Stimulated activated naive CD4-positive, alpha-beta T cell (primary cell): Measurements from ENCODE around the gene ACTA2.

Source experiments
- DNase-seq, 6 experiments: peaks; one replicate each; lab custom pipeline; 2025; lab: John Stamatoyannopoulos, UW

The ACTA2 gene

DNA sequence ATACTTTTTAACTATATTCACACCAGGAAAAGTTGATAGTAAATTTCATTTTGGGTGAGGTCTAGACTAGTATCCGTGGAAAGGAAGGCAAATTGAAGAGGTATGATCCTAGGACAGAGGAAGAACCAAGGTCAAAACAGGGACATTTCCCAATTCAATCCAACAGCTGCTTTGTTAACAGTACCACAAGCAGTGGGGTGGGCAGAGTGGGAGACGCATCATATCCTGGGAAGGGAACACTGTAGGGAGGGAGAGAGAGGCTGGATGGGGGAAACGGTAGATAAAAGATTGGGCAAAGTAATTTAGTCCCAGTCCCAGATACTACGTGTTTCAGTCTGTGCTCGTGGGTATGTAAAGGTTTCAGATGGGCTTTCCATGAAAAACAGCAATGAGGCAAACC lies 28.9 kb upstream of the ACTA2 start:
- DNase-seq, result no peak

DNA sequence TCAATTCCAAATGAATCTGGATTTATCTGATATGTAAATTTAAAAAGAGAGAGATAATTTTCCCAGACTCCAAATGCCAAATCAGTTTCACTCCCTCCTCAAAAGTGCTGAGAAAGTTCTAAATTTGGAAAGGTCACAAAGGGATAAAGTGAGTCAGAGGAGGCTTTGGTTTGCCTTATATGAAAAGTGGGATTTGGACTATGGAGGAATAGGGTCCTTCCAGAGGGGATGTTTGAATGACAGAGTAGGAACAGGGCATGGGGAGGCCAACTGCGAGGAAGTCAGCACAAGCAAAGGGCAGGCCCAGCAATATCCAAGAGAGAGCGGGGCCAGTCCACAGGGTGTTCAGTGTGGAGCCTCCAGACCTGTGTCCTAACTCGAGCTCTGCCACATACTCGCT lies 28.2 kb upstream of the ACTA2 start:
- no peak for DNase-seq

DNA sequence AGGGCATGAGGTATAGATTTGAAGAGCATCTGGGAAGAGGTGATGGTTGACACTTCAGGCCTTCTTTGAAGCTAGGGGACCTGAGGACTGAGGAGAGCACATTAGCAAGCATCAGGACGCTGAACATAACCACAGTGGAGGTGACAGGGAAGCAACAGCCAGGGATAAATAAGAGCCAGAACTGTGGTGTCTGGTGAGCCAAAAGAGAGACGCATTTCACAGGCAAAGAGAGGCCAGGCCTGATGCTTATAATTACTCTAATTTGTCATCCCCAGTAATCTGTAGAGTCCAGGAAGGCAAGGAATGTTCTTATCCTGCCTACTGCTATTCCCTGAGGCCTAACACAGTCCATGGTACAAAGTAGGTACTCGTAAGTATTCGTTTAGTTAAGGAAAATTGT lies 27.7 kb upstream of the ACTA2 start:
- no peak for DNase-seq

DNA sequence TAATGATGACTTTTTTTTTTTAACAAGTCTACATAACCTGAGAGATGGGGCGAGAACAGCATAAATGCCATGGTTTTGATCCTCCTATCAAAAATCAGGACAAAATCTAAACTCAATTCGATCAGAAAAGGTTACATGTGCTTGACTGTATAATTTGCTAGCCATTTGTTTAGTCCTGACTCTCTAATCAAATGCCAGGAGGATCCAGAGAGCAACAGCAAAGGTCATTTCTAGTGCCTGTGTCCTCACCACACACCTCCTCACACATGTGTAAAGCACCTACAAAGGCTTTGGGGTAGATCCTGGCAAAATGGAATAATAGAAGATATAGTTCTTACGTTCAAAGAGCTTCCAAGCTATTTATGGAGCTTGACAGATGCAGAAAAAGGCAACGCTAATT lies 27.0 kb upstream of the ACTA2 start:
- DNase-seq, result no peak

DNA sequence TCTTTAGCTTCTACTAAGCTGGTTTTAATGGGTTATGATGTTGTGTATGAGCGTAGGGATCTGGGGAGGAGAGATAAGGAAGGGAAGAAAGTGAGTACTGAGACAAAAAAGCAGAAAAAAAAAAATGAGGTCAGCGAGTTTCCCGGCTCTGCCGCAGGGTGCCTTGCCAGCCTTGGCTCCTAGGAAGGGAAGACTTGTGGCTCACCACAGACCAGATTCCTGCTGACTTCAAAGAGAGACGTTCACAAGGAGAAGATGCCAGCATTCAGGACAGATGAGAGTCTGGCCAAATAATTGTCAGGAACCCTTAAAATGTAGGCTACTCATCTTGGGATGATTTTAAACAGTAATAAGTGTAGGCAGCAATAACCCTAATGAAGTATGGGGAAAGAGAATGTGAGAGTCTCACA lies 26.6 kb upstream of the ACTA2 start:
- DNase-seq, result no peak

DNA sequence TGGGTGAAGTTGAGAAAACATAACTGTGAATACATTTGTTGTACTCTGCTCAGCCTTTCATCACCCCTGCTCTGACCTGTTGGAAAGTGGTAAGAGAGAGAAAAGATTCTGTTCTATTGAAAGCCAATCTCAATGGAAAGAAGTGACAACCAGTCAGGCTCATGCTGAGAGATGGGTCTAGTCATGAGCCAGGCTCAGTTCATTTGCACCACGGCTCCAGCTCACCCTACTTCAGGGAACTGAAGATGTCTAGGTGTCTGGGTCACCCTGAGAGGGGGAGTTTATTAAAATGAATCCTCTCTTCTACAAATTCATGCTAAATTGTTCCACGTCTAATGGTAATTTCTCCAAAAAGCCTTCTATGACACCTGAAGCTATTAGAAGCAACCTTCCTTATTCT lies 25.9 kb upstream of the ACTA2 start:
- no peak for DNase-seq

DNA sequence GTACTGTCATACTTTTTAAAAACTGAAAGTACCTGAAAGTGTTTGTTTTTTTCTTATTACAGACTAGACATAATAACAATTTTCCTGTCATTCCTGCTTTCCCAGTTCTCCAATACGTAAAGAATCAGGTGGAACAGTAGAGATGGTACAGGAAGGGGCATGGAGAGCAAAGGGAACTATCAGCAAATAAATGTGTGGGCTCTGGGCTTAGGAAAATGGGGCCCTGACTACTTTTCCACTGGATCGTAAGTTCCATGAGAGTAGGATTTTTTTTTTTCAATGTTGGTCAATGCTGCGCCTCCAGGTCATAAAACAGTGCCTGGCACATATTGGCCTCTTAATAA lies 22.8 kb upstream of the ACTA2 start:
- no peak for DNase-seq

DNA sequence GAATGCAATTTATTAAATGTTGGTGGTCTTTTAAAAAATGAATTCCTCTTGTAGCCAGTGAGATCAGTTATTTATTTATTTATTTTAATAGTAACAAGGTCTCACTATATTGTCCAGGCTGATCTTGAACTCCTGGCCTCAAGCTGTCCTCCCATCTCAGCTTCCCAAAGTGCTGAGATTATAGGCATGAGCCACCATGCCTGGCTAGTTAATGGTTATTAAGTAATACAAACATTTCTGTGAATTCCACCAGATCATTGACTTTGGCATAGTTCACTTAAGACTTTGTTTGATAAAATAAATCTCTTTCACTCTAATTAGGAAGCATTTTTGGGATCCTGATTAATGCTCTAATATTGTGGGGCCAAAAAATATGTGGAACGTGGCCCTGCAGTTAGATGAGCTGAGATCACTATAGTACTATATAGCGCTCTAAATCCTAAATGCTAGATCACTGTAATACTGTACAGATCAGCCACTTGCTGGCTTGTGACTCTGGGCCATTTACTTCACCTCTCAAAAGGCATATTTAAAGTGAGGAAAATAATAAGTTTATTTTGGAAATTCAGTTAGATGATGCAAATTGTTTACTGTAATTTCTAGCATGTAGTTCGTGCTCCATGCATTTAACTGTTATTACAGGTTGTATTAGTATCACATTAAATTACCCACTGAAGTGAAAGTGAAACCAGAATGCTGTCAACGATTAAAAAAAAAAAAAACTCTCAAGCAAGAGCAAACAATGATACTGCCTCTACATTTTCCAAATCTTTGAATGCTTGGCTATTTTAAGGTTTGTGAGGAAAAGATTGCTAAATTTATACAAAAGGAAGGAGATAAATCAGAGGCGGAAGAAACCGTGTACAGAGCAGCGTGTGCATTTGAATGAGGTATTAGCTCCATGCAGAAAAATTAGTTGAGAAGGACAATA lies 22.1 kb upstream of the ACTA2 start:
- DNase-seq, result peak in 3 of 6 experiments; percentile 12 to 51 (median 33)

DNA sequence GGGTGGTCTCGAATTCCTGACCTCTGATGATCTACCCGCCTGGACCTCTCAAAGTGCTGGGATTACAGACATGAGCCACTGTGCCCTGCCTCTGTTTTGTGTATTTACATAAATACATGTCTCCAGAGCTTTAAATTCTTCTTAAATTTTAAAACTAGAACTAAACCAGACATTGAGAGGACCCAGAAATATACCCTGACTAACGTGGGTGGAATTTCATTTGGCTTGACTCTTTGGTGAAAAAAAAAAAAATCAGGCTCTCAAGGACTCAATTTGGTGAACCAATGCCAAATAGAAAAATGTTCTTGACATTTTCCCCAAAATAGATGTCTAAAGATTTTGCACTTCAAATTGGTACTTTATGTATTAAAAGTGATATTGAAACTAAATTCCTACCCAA lies 21.4 kb upstream of the ACTA2 start:
- no peak for DNase-seq

DNA sequence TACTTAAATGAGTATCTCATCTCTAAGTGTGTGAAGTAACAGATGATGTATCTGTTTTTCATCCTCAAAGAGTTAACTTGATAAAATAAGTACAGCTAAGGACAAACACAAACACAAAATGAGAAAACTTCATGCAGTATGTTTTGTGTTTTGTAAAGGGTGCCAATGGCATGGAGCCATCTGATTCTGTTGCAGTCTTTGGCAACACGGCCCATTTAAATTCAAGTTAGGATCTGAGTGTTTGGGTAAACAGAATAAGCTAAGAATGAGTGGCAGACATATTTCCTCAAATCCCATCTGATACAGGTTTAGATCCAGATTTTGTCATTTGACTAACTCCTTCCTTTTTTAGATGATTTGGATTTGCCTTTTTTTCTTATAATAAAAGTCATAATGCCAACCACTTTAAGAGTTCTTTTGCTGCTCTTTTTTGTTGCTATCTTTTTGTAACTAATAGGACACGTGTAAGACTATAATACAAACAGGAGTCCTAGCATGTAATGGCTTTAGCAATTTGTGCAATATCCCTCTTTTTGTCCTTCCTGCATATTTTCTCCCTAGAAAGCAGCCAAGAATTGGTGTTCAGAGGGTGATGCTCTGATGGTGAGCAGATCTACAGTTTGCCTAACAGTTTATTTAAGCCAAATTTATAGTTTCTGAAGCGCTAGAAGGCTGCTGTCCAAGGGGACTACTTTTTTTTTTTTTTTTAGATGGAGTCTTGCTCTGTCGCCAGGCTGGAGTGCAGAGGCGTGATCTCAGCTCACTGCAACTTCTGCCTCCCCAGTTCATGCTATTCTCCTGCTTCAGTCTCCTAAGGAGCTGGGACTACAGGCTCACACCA lies 18.9 kb upstream of the ACTA2 start:
- no peak for DNase-seq

DNA sequence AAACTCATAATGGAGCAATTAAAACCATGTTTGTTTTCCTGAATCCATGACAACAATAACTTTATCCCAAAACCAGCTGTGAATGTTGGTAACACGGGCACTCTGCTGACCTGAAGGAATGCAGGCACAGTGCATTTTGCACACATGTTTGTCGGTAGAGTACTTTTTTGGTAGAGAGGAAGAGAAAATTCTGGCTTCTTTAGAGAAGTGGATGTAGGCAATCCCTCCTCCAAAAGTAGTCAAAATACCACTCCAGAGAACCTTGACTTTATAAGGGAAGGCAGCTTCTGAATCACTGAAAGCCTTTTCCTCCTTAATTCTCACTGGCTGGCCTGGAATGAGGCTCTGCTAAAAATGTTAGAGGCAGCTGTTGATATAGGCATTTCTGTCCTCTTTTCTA lies 15.8 kb upstream of the ACTA2 start:
- no peak for DNase-seq

DNA sequence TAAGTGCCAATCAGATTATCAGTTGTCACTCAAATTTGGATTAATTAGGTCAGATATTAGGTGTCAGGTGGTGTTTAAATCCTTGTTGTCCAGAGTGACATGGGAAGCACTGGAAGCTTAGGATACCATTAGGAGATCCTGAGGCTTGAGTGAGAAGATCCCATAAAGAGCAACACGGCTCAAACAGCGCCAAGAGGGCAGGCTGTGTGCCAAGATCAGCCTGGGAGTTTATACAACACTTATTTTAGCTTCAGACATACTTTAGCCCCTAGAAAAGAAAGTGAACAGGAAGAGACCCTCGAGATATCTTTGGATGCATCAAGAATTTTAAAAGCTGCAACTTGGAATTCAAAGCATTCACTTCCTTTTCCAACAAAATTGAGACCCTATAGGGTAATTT lies 14.2 kb upstream of the ACTA2 start:
- DNase-seq, result no peak

DNA sequence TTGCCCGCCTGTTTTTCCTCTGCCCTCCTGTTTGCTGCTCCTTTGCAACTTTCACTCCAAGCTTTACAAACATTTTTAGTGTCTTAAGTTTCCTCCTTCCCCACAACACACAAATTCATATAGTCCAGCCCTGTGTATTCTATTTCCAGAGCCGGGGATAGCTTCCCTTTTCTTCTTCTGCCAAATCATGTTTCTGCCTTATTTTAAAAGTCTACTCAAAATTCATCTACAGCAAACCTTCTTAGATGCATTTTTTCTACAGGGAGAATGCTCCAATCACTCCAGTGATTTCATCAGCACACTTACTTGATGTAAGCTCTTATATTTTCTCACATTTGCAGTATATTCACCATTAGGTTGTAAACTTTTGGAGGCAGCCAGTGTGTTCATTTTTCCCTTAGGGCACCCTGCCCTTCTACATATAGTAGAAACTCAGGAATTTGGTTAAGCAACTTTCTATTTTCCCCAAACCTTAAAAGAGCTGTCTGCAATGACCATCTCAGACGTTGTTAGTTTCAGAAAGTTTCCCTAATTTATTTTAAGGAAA lies 12.4 kb upstream of the ACTA2 start:
- no peak for DNase-seq

DNA sequence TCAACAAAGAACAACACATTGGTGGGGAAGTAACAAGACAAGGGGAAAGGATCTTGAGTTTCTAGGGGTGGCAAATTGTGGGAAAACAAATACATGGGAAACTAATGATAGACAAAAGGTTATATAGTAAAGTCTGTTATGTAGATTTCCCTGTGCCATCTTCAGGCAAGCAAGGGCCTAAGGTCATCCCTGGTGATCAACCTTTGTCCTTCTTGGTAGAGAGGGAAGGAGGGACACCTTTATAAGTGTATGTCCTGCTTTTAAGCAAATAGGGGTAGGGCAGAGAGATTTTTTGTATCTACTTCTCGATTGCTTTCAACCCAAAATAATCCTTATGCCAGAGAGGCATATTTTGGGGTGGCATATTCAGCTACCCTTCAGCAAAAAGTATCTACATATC lies 11.8 kb upstream of the ACTA2 start:
- DNase-seq, result no peak

DNA sequence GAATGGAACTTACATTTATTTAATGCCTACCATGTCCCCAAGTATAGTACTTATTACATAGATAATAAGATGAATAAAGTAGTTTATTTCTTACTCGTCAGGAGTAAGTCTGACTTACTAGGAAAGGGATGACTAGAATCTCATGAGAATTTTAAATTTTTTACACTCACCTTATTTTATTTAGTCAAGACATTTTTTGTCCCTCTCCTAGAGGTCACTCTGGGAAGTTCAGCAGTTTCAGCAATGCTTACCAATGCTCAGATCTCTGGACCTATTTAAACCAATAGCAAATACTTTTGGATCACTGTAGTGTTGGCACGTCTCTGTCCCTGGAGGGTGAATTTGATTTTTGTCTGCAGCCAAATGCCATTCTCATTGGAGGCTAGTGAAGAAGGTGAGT lies 10.7 kb upstream of the ACTA2 start:
- no peak for DNase-seq

DNA sequence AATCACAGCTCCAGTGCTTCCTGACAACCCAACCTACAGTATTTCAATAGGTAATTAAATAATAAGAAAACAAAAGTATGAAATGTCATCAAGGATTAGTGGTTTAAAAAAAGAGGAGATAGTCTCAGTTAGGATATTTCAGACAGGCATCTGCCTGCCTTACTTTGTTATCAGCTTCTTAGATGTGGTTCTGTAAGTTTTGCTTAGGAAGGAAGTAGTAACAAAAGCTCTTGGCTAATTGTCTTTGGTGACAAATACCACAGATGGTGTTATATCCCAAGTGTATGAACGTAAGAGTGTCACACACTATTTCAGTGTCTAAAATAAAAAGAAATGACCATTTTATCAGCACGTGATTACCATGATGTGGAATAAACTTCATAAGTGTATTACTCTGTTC lies 9.8 kb upstream of the ACTA2 start:
- DNase-seq, result peak in 3 of 6 experiments; percentile 27 to 44 (median 29)

DNA sequence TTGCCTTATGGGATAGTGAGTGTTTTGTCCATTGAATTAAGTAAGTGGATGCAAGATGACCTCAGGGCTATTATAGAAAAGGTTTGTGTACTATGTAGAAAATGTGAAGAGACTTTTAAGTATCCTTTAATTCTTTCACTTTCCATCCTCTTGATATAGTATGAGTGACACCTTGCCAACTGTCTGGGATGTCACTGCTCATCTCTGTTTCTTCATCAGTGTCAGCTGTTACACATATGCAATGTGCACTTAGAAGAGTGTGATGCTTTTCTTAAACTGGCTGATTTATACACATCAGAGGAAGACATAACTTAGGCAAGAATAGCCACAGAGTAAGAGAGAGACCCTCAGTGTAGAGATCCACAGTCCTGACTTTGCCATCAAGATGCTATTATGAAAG lies 8.7 kb upstream of the ACTA2 start:
- no peak for DNase-seq

DNA sequence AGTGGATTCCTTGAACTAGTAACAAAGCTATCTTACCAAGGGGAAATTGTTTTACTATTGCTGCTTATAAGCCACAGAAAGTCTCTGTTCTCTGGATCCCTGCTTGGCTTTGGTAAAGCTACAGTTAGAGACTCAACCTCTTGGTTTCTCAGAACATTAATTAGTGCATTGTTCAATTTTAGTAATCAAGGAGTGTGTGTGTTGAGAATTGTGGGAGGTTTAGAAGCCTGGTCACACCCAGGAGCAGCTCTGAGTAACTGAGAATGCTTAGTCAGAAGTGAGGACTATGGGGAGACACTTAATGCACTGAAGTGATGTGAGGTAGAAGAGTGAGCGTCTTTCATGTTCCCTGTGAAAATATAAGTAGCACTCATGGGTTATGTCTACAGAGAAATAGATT lies 8.2 kb upstream of the ACTA2 start:
- DNase-seq, result no peak

DNA sequence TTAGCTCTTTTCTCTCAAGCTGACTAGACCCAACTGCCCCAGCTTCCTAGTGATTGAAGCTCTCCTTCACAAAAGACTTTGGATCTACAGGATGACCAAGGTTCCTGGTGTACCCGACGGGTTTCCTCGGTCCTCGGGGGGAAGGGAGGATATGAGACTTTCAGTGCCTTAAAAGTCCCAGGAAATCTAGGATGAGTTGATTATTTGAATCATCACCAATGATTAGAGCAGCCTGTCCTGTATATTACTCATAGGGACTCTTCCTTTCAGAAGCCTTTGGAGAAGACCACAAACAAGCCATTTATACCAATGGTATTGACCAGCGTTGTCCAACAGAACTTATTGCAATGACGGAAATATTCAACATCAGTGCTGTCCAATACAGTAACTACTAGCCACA lies 6.1 kb upstream of the ACTA2 start:
- no peak for DNase-seq

DNA sequence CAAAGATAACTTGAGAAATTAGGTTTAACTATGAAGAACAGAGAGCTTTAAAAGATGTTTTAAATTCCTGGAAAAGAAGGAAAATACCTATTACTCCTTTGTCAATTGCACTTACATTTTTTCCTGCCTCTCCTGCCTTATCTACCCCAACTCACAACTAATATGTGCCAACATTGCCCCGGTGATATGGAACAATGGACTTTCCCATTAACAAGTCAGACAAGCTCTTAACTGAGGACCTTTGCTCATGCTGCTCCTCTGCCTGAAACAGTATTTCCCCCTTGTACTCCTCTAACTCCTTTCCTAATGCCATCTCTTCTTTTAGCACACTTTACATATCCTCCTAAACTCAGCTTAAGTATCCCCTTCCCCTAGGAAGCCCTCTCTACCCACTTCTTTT lies 4.8 kb upstream of the ACTA2 start:
- no peak for DNase-seq

DNA sequence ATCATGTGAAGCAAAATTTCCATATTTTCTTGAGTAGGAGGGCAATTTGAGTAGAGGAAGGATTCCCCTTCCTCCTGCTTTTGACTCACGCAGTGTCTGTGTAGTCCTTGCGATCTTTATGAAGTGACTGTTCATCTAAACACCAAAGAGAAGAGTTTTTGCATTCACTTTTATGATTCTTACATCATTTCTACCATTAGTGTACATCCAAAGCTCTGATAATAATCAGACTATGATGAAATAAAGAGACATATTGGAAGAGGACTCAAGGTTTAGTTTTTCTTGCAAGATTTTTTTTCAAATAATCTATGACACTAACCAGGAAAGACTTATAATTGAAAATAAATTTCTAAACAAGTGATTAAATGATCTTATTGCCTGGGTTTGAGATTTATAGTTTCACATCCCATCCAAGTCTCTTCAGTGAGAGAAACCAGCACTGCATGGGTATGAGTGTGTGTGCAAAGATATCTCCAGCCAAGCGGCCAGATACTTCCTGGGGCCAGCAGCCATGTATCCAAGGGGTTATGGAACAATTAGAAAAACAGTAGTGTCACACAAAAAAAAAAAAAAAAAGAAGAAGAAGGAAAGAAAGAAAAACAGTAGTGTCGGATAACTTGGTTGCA lies 2.0 kb upstream of the ACTA2 start:
- DNase-seq, result no peak

DNA sequence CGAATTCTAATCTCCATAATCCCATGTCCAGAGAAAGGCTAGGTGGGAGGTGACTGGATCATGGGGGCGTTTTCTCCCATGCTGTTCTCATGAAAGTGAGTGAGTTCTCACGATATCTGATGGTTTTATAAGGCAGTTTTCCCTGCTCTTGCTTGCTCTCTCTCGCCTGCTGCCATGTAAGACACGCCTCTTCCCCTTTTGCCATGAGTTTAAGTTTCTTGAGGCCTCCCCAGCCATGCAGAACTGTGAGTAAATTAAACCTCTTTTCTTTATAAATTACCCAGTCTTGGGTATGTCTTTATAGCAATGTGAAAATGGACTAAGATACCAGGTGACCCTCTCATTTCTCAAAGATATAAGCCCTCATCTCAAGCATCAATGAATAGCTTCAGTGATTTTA lies 1.1 kb upstream of the ACTA2 start:
- no peak for DNase-seq
